Measurements from ENCODE around the gene PAX5. TPM values are rescaled to one million over a fixed set of nuclear protein-coding genes. Genes with fewer than 3 reads are reported as not detected.

The PAX5 gene
- total and polyA plus RNA-seq, 4 experiments from 2014 or later: 0.32 TPM; not detected in 3

- CTCF ChIA-PET (ENCODE audit: partially characterized antibody): interaction anchor here (0.6 to 1.8 kb wide), 14 partner anchors 12 to 418 kb away, joined by 3 to 17 read pairs (median 4); no protein-coding TSS in a partner anchor
- no peaks in the 10 kb centered on the region for H3K27me3 ChIP-seq (ENCODE audit: insufficient read depth, low read length)
- peak overlapping the region in 6 of 8 donors; percentile 44 to 68 (median 62) for H3K4me3 Mint-ChIP-seq
- no peaks in the 10 kb centered on the region for H3K4me1 ChIP-seq (ENCODE audit: insufficient read depth, low read length)
- H3K27me3 Mint-ChIP-seq: peaks cover 20 to 25% of the 10 kb centered on the region in 2 donors
- no peak overlapping the region for H3K27ac ChIP-seq (ENCODE audit: low read depth, low read length)
- H3K36me3 Mint-ChIP-seq: peaks cover 0 to 1% of the 10 kb centered on the region in 2 donors
- H3K9me3 Mint-ChIP-seq: peaks cover 0 to 19% (median 11%) of the 10 kb centered on the region in 8 donors
- POLR2A ChIA-PET (ENCODE audit: partially characterized antibody): no interaction called here
- no peaks in the 10 kb centered on the region for H3K36me3 ChIP-seq (ENCODE audit: insufficient read depth, low read length)
- H3K4me3 ChIP-seq (ENCODE audit: low read length in 2 of 2): no peak overlapping the region
- intact Hi-C loops (cut with micrococcal nuclease): loop anchor here (1.0 kb wide), 4 partner anchors 313 to 394 kb away; no protein-coding TSS in a partner anchor
- DNase-seq: peak in 4 of 5 donors; percentile 46 to 53 (median 48)
- H3K4me1 Mint-ChIP-seq: peaks cover 0 to 3% (median 0%) of the 10 kb centered on the region in 4 donors
- no peaks in the 10 kb centered on the region for H3K9me3 ChIP-seq (ENCODE audit: control insufficient read depth in 1 of 2, low read length in 2 of 2)
- no peak overlapping the region for H3K27ac Mint-ChIP-seq
These were observed 38.0 kb downstream of the PAX5 start for GRCh38 chr9:36995927-36996705.

GRCh38 chr9:36993933-36994764 is 39.9 kb downstream of the PAX5 start:
- Histone ChIP-seq H3K4me3 (ENCODE audit: low read length in 2 of 2) (no peak overlapping the region), H3K36me3 (ENCODE audit: insufficient read depth, low read length) (no peaks in the 10 kb centered on the region), H3K27me3 (ENCODE audit: insufficient read depth, low read length) (peaks cover under 1% of the 10 kb centered on the region), H3K4me1 (ENCODE audit: insufficient read depth, low read length) (no peaks in the 10 kb centered on the region), H3K9me3 (ENCODE audit: control insufficient read depth in 1 of 2, low read length in 2 of 2) (no peaks in the 10 kb centered on the region), H3K27ac (ENCODE audit: low read depth, low read length) (no peak overlapping the region)
- DNase-seq: no peak
- intact Hi-C loops (cut with micrococcal nuclease): no loop called here
- Mint-ChIP-seq H3K4me3 (no peak overlapping the region), H3K27me3 (peaks cover 23 to 28% of the 10 kb centered on the region in 2 donors), H3K27ac (no peak overlapping the region), H3K9me3 (peaks cover 0 to 30% (median 23%) of the 10 kb centered on the region in 8 donors), H3K4me1 (peaks cover 0 to 3% (median 0%) of the 10 kb centered on the region in 4 donors), H3K36me3 (peaks cover 6 to 7% of the 10 kb centered on the region in 2 donors)
- POLR2A ChIA-PET (ENCODE audit: partially characterized antibody): no interaction called here
- CTCF ChIA-PET (ENCODE audit: partially characterized antibody): no interaction called here

GRCh38 chr9:36992501-36993316 is 41.4 kb downstream of the PAX5 start:
- no peak overlapping the region for H3K4me3 Mint-ChIP-seq
- Histone ChIP-seq H3K4me3 (ENCODE audit: low read length in 2 of 2) (no peak overlapping the region), H3K4me1 (ENCODE audit: insufficient read depth, low read length) (no peaks in the 10 kb centered on the region), H3K36me3 (ENCODE audit: insufficient read depth, low read length) (no peaks in the 10 kb centered on the region), H3K27me3 (ENCODE audit: insufficient read depth, low read length) (peaks cover 4% of the 10 kb centered on the region), H3K9me3 (ENCODE audit: control insufficient read depth in 1 of 2, low read length in 2 of 2) (no peaks in the 10 kb centered on the region), H3K27ac (ENCODE audit: low read depth, low read length) (no peak overlapping the region)
- ChIA-PET POLR2A (ENCODE audit: partially characterized antibody) (no interaction called here), CTCF (ENCODE audit: partially characterized antibody) (interaction anchor here (1.1 to 1.3 kb wide), 2 partner anchors 9 to 118 kb away, joined by 4 to 5 read pairs; no protein-coding TSS in a partner anchor)
- no peak overlapping the region for H3K27ac Mint-ChIP-seq
- H3K27me3 Mint-ChIP-seq: peaks cover 28 to 33% of the 10 kb centered on the region in 2 donors
- intact Hi-C loops (cut with micrococcal nuclease): no loop called here
- peaks cover 0 to 4% (median 1%) of the 10 kb centered on the region in 4 donors for H3K4me1 Mint-ChIP-seq
- peaks cover 6 to 7% of the 10 kb centered on the region in 2 donors for H3K36me3 Mint-ChIP-seq
- H3K9me3 Mint-ChIP-seq: peaks cover 0 to 30% (median 23%) of the 10 kb centered on the region in 8 donors
- DNase-seq: no peak

- H3K27me3 Mint-ChIP-seq: peaks cover 39 to 44% of the 10 kb centered on the region in 2 donors
- Histone ChIP-seq H3K4me3 (ENCODE audit: low read length in 2 of 2) (no peak overlapping the region), H3K36me3 (ENCODE audit: insufficient read depth, low read length) (no peaks in the 10 kb centered on the region), H3K9me3 (ENCODE audit: control insufficient read depth in 1 of 2, low read length in 2 of 2) (no peaks in the 10 kb centered on the region), H3K27me3 (ENCODE audit: insufficient read depth, low read length) (peaks cover 10% of the 10 kb centered on the region), H3K27ac (ENCODE audit: low read depth, low read length) (no peak overlapping the region), H3K4me1 (ENCODE audit: insufficient read depth, low read length) (peaks cover 4% of the 10 kb centered on the region)
- peaks cover 0 to 30% (median 23%) of the 10 kb centered on the region in 8 donors for H3K9me3 Mint-ChIP-seq
- intact Hi-C loops (cut with micrococcal nuclease): no loop called here
- CTCF ChIA-PET (ENCODE audit: partially characterized antibody): interaction anchor here (1.0 to 1.1 kb wide), 2 partner anchors 20 to 117 kb away, joined by 3 to 4 read pairs; no protein-coding TSS in a partner anchor
- no peak for DNase-seq
- no peak overlapping the region for H3K27ac Mint-ChIP-seq
- POLR2A ChIA-PET (ENCODE audit: partially characterized antibody): no interaction called here
- peaks cover 8 to 12% (median 9%) of the 10 kb centered on the region in 4 donors for H3K4me1 Mint-ChIP-seq
- H3K36me3 Mint-ChIP-seq: peaks cover 6 to 7% of the 10 kb centered on the region in 2 donors
- H3K4me3 Mint-ChIP-seq: peak overlapping the region in 1 of 8 donors; percentile 16
These were observed 42.4 kb downstream of the PAX5 start for GRCh38 chr9:36991516-36992134.

- Mint-ChIP-seq H3K27me3 (peaks cover 51% of the 10 kb centered on the region in 2 donors), H3K4me3 (no peak overlapping the region), H3K27ac (no peak overlapping the region), H3K9me3 (peaks cover 0 to 30% (median 23%) of the 10 kb centered on the region in 8 donors), H3K36me3 (peaks cover 6 to 7% of the 10 kb centered on the region in 2 donors), H3K4me1 (peaks cover 6 to 22% (median 17%) of the 10 kb centered on the region in 4 donors)
- intact Hi-C loops (cut with micrococcal nuclease): no loop called here
- no peak for DNase-seq
- ChIA-PET CTCF (ENCODE audit: partially characterized antibody) (no interaction called here), POLR2A (ENCODE audit: partially characterized antibody) (no interaction called here)
- Histone ChIP-seq H3K4me1 (ENCODE audit: insufficient read depth, low read length) (peaks cover 14% of the 10 kb centered on the region), H3K27me3 (ENCODE audit: insufficient read depth, low read length) (peaks cover 10% of the 10 kb centered on the region), H3K9me3 (ENCODE audit: control insufficient read depth in 1 of 2, low read length in 2 of 2) (no peaks in the 10 kb centered on the region), H3K27ac (ENCODE audit: low read depth, low read length) (no peak overlapping the region), H3K4me3 (ENCODE audit: low read length in 2 of 2) (no peak overlapping the region), H3K36me3 (ENCODE audit: insufficient read depth, low read length) (no peaks in the 10 kb centered on the region)
These were observed 45.2 kb downstream of the PAX5 start for GRCh38 chr9:36988848-36989247.

GRCh38 chr9:36987891-36988290 is 46.2 kb downstream of the PAX5 start:
- peaks cover 6 to 7% of the 10 kb centered on the region in 2 donors for H3K36me3 Mint-ChIP-seq
- H3K27ac Mint-ChIP-seq: no peak overlapping the region
- H3K9me3 Mint-ChIP-seq: peaks cover 0 to 29% (median 23%) of the 10 kb centered on the region in 8 donors
- H3K4me3 ChIP-seq (ENCODE audit: low read length in 2 of 2): no peak overlapping the region
- H3K4me1 Mint-ChIP-seq: peaks cover 6 to 22% (median 17%) of the 10 kb centered on the region in 4 donors
- no peaks in the 10 kb centered on the region for H3K9me3 ChIP-seq (ENCODE audit: control insufficient read depth in 1 of 2, low read length in 2 of 2)
- no peak for DNase-seq
- POLR2A ChIA-PET (ENCODE audit: partially characterized antibody): no interaction called here
- peaks cover 10% of the 10 kb centered on the region for H3K27me3 ChIP-seq (ENCODE audit: insufficient read depth, low read length)
- peak overlapping the region in 1 of 8 donors; percentile 47 for H3K4me3 Mint-ChIP-seq
- H3K27ac ChIP-seq (ENCODE audit: low read depth, low read length): no peak overlapping the region
- H3K4me1 ChIP-seq (ENCODE audit: insufficient read depth, low read length): peaks cover 14% of the 10 kb centered on the region
- no peaks in the 10 kb centered on the region for H3K36me3 ChIP-seq (ENCODE audit: insufficient read depth, low read length)
- CTCF ChIA-PET (ENCODE audit: partially characterized antibody): interaction anchor here (1.0 kb wide), 1 partner anchor 8 kb away, joined by 5 read pairs; no protein-coding TSS in a partner anchor
- intact Hi-C loops (cut with micrococcal nuclease): no loop called here
- peaks cover 53 to 54% of the 10 kb centered on the region in 2 donors for H3K27me3 Mint-ChIP-seq
